AML-193 (cell line): ENCODE results near the gene NPHP4.

Experiments used
- DNase-seq, 2 experiments: peaks; one replicate each; lab custom pipeline; 2025; lab: John Stamatoyannopoulos, UW

Gene NPHP4

DNA sequence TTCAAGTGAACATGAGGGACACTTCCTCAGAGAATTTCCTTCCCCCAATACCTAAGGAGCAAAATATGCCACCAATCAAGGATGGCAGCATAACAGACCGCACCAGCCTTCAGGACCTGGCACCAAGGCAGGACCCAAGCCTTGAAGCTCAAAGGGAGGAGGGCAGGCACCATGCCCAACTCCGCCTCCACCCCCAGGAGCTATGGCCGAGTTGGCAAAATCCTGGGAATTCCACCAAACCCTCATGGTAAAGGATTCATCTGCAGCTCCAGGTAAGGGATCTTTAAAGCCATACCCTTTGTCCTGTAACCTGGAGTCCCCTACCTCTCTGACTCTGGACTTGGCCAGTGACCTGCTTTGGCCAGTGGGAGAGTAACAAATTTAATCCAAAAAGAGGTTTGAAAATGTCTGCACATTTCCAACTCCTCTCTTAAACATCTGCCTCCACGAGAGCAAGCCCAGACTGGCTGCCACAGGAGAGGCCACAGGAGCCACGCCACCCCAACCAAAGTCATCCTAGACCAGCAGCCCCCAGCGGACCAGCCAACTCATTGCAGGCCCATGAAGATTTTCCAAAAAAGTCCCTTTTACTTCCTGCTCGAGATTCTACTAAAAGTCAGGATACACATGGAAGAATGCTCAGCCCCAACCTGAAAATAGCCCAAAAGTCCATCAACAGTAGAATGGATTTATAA, 41.9 kb downstream of the NPHP4 start:
- no peak for DNase-seq

- no peak for DNase-seq
Measured at GRCh38 chr1:5949761-5950100, 42.5 kb downstream of the NPHP4 start.

DNA sequence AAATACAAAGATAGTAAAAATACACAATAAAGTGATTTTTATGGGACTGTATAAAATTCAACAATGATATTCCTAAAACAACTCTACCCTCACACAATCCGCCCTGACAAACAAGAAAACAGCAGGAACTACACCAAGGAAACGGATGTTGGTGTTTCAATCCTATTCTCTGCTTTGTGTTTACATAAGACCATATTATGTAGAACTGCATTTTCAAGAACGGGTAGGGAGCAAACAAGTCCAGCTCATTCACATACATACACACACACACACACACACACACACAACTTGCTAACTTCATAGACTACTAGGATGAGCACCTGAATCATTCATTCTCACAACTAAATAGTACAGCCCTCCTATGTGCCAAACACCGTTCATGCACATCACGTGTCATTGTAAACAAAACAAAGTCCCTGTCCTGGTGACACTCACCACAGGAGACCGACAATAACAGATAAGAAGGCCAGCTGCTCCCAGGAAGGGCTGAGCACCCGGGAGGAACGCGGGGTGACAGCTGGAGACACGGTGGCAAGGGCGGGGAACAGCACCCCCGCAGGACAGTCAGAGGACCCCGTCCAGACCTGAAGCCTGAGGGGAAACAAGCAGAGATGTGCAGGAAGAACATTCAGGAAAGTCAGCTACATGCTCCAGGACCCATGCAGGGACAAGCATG, 43.0 kb downstream of the NPHP4 start:
- DNase-seq = no peak

GRCh38 chr1:5948681-5949005, 43.6 kb downstream of the NPHP4 start:
- no peak for DNase-seq

DNA sequence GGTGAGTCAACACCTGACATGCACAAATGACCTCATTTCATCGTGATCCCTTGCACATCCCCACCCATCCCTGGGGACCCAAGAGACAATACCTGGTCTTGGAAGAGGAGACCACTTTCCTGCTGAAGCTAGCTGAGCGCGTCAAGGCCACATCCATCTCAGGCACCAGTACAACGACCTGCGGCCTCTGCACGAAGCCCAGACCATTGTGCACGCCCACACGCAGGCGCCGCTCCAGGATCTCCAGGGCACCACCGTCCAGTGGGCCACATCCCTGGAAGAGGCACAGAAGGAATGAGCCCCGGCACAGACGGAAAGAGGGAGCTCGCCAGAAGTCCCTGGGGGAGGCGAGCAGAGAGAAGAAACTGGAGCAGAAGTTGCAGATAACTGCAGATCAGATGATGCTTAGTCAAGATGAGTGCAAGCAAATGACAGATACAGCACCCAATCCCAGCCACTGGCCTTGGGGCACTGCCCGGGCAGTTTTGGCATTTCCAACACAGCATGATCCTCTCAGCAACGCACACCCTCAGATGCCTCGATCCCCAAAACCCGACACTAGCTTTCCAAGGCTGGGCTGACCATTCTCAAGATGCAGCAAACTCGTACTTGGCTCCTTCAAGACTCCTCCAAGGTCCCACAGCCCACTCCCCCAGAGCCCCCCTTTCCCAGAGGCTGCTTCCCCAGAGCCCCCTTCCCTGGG, 44.1 kb downstream of the NPHP4 start:
- DNase-seq = no peak

DNA sequence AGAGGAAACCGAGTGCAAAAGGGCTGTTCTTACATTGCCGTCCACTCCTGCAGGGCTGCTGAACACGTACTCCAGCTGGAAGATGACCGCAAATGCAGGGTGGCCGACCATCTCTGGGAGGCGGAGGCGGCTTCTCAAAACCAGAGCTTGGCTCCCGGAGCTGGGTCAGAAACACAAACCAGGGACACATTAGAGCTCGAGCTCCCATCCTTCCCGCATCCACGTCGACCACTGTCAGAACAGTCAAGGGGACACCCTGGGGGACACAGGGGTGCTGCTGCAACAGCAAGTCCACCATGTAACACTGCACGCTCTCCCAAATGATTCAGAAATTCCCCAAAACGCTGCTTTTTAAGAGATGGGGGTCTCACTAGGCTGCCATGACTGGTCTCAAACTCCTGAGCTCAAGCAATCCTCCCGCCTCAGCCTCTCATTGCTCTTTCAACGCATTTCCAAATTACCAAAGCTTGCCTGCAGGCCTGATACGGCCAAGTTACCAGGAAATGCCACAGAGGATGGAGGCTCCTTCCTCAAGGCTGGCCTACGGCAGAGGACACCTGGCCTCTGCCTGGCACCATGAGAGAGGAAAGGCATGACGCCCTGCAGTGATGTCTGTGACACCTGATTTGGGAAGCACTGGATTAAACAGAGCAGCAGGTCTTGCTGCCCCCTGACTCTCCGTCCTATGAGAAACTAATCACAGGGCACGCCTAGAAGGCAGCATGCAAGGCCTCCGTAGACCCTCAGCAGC, 45.0 kb downstream of the NPHP4 start:
- DNase-seq = no peak

DNA sequence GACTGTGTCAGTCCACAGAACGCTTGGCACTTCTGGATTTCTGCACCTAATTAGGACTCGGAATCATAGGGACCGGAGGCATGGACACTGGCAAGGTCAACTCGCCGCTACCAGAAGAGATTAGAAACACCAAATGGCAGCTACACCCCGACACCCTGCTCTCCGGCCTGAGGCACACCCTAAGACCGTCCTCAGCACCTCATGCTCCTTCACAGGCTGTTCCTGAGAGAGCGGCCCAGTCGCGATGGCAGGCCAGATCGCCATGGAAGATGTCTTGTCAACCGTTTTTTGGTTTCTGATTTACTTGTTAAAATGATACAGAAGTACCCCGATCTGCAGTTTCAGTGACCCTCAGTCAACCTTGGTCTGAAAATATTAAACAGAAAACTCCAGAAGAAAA, 46.8 kb downstream of the NPHP4 start:
- no peak for DNase-seq

DNA sequence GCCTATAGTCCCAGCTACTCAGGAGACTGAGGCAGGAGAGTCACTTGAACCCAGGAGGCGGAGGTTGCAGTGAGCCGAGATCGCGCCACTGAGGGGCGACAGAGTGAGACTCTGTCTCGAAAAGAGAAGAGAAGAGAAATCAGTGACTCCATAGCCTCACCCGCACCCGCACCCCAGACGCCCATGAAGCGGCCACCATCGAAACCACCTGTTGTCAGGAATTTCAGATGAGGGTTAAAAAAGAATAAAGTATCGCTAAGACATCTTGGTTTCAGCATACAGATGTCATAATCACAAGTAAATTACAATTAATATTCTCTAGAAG, 47.4 kb downstream of the NPHP4 start:
- no peak for DNase-seq

GRCh38 chr1:5944154-5944842, 47.9 kb downstream of the NPHP4 start:
- no peak for DNase-seq

DNA sequence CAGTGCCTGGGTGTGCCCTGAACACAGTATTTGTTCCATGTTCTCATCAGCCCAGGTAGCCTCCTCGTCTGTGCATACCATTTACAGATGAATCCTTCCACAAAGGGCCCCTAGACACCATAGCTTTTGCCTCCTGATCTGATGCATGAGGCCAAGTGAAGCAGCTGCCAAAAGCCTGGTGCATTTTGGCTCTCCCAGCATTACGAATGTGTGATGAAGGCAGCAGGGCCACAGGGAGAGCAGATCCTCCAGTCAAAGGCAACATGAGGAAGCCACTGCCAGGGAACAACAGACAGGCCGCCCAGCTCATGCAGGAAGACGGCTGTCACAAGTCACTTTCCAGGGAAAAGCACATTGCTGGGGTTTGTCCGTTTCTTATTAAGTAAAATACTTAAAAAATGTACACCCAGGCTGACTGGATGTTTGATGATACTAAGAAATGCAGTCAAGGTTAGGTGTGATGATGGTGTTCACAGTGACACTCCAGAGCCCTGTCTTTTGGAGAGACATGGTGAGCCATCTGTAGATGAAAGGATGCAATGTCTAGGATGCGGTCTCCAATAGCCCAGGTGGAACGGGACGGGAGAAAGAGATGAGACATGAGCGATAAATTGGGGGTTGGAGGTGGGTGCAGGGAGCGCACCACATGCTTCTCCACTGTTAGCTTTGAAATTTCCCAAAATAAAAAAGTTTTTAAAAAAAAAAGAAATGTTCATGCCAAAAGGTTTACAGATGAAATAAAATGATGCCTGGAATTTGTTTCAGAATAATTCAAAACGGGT, 48.7 kb downstream of the NPHP4 start:
- DNase-seq = no peak

DNA sequence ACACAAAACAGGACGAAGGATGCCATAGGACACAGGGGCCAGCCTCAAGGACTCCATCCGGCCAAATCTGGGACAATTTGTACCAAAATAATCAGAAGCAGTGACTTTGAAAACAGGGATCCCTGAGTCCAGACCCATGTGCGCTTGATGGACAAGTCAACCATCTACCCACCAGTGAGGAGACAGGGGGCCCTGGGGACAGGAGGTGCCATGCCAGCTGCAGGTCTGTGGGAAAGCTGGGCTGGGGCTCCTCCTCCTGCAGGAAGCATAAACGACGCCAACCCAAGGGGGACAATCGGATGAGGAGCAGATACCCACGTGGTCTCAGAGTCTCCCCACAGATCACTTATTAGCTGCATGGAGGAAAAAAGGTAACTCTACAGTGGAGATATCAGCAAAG, 50.6 kb downstream of the NPHP4 start:
- DNase-seq = no peak

DNA sequence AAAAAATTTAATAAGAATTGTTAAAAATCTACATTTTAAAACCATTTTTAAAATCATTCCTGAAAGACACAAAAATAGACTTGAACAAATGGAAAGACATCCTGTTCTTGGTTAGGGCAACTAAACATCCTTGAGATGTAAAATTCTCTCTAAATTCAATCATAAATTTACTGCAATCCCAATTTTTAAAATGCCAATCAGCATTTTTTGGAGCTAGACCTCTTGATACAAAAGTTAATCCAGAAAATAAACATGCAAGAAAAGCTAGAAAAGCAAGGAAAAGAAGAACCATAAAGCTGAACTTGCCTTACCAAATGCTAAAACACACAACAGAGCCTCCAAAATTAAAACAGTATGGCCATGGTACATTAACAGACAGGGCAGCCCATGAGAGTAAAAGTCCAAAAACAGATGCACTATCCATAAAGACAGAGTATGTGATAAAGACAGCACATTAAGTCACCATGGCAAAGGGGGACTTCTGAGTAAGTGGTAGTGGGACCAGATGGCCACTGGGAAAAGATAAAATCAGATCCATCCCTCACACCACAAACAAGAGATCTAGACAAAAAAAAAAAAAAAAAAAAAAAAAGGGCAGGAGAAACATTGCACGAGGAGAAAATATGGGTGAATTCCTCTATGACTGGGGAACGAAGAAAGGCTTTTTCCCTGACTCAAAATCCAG, 51.4 kb downstream of the NPHP4 start:
- DNase-seq = no peak

DNA sequence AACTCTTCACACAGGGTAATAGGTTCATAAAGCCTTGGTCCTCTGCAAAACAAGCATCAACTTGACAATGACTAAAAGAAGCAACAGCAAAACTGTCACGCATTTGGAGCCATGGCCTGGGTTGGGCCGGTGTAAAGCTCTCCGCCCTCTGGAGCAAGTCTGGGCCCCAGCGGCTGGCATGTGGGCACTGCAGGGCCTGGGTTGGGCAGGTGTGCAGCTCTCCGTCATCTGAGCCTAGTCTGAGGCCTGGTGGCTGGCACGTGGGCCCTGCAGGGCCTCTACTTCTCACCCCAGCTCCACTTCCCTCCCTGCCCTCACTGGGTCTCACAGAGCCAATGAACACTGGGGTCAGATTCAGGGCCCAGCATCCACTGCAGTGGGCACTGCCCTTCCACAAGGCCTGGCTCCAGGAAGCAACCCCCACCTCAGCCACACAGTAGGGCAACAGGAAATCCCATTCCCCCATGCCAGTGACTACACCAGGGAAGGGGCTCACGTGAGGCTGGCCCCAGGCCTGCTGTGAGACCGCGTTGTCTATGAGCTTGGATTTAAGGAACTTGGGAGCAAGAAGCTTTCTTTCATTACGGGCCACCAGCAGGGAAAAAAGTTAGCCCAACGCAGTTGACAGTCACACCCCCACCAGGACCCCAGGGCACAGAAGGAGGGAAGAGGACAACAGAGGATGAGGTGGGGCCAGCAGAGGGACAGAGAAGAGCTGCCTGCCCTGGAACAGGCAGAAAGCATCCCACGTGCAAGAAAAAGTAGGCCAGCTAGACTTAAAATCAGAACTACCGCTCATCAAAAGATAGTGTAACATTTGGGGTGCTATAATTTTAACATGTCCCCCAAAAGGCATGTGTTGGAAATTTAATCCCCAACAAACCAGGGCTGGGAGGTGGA, 52.7 kb downstream of the NPHP4 start:
- no peak for DNase-seq

GRCh38 chr1:5938101-5938646, 54.1 kb downstream of the NPHP4 start:
- no peak for DNase-seq

DNA sequence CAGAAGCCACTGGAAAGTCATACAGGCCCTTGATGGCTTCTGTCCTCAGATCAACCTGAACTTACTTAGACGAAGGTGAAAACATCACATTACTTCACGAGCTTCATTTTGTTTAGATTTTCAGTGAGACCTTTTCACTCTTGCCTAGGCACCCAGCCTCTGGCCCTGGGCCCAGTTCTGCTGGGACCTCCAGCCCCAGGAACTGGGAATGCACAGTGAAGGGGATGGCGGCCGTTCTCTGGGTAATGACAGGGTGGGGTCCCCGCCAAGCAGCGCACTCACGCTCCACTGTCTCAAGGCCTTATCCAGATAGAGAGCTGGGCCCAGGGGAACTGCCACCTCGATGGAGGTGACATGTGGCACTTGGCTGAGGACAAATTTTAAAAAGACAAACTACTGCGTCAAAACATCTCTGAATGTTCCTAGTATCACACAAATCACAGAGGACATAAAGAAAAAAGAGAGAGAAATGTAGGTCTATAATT, 54.8 kb downstream of the NPHP4 start:
- DNase-seq = no peak

DNA sequence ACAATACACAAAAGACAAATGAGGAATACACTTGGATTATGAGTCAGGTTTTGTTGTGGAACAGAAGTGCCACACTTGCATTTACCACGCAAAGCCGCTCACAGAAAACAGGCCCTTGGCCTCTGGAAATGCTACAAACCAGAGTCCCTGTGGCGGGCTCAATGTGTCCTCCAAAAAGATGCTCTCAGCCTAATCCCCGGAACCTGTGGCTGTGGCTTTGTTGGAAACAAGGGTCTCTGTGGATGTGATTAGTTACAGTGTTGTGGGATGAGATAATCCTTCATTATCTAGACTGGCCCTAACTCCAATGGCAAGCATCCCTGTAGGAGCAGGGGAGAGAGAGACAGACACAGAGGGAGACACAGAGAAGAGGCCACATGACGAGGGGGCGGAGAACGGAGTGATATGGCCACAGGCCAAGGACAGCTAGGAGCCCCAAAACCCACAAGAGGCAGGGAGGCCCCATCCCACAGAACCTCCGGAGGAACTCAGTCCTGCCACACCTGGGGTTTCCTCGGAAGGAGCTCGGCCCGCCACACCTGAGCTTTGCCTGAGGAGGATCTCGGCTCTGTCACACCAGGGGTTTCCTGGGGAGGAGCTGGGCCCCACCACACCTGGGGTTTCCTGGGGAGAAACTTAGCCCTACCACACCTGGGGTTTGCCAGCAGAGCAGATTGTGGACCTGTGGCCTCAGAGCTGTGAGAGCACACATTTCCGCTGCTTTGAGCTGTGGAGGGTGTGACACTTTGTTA, 55.4 kb downstream of the NPHP4 start:
- DNase-seq = no peak

DNA sequence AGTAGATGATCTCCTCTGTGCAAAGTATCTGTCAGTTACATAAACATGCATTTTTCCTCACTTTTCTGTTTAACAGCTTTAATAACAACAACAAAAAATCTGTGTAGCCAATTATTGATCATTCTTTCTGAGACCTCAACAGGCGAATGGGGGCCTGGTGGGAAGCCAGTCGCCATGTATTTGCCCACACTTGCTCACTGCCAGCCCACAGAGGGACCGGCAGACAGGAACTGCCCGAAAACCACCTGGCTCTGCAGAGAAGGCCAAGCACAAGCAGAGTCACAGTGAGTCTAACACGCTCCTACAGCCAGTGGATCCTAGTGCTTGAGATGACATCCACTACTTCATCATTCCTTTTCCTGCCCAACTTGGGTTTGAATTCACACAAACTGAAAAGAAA, 56.1 kb downstream of the NPHP4 start:
- DNase-seq = no peak

GRCh38 chr1:5935026-5935425, 57.2 kb downstream of the NPHP4 start:
- no peak for DNase-seq
